GM21367 (cell line): ENCODE measurements around the gene ZNF778.

Experiments used
- ATAC-seq: cut with Tn5 transposase; IDR thresholded peaks from one replicate; pipeline ENCODE4 v1.9.1; 2021; ENCODE audit not compliant: unreplicated experiment

Gene ZNF778

DNA sequence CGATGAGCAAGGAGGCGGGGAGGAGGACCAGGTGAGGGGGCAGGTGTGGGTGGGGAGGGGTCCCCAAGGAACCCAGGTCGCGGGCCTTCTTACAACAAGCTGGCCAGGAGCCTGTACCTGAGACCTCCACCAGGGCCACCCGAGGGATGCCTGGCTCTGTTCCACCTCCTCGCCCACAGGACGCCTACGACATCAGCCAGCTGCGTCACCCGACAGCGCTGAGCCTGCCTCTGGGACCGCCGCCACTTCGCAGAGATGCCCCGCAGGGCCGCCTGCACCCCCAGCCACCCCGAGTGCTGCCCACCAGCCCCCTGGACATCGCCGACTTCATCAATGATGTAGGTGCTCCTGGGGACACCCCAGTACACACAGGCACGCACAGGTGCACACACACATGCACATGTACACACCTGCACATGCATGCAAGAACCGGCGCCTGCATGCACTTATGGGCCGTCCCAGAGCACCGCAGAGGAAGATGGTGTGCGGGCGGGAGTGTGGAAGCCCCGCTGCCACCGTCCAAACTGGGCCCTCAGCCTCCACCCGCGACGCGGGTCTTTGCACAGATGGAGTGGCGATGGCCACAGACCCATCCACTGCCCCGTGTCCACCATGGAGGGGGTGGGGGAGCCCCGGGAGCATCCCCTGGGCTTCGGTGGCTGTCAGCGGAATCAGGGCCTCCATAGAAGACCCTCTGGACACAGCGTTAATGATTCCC, 23.8 kb upstream of the ZNF778 start:
- ATAC-seq: no peak

DNA sequence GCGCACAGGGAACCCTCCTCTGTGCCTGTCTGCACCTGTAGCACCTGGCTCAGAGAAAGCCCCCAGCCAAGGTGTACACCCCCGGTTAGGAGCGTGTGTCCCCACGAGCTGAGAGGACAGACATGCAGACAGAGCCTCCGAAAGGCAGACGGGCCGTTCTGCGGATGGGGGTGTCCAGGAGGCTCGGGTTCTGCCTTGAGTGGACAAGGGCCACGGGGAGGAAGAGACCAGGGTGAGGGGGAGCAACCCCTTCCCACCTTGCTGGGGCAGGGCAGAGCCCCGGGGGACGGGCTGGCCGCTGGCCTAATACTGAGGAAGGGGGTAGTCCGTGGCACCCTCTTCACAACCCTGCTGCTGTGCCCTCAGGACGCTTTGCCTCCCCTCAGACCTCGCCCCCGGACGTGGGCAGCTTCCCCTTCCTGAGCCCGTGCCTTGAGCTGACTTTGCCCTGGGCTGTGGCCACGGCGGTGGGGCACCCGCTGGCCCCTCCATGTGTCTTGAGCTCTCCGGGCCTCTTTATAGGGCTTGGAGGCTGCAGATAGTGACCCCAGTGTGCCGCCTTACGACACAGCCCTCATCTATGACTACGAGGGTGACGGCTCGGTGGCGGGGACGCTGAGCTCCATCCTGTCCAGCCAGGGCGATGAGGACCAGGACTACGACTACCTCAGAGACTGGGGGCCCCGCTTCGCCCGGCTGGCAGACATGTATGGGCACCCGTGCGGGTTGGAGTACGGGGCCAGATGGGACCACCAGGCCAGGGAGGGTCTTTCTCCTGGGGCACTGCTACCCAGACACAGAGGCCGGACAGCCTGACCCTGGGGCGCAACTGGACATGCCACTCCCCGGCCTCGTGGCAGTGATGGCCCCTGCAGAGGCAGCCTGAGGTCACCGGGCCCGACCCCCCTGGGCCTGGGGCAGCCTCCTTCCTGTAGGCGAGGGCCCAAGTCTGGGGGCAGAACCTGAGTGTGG, 22.9 kb upstream of the ZNF778 start:
- no peak for ATAC-seq

DNA sequence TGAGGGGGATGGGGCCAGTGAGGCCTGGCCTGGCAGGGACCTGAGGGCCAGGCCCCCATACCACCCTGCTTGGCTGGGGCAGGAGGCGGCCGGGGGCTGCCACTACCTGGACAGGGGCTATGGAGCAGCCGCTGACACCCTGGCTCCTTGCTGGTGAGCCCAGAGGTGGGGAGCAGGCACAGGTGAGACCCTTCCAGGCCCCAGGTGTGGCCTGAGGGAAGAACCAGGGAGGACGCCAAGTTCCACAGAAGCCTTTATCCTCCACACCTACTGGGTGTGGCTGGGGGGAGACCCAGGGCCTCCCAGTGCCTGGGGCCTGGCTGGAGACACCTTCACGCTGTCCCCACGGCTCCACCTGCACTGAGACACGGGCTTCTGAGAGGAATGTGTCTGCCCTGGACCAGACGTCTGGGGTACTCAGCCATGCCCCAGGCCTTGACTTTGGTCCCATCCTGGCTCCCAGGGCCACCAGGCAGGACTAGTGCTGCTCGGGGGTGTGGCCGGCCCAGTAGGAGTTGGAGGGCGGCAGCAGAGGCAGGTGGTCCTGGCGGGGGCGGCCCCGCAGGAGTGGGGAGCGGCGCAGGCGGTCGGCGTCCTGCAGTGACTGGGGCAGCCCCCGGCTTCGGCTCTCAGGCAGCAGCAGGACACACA, 21.9 kb upstream of the ZNF778 start:
- no peak for ATAC-seq

DNA sequence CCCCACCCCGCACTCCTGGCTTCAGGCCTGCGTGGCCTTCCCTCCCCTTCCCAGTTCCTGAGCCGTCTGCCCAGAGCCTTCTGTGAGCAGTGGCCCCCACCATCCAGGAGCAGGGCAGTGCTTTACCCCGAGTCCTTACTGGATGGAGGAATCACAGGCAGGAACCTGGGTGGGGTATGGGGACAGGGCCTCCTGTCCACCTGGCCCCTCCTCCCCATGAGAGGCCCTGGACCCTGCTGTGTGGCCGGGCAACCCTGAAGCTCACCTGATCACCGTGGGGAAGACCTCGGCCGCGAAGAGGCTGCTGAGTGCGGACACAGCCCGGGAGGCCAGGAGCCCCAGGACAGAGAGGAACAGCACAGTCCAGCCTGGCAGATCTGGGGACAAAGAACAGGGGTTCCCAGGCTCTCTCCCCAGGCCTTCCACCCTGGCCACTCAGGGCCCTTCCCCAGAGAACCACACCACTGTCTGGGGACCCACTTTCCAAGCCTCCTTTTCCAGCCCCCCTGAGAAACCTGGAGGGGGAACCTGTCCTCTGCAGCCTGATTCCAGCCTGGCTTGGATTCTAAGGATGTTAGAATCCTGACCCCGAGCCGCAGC, 20.4 kb upstream of the ZNF778 start:
- ATAC-seq: no peak

DNA sequence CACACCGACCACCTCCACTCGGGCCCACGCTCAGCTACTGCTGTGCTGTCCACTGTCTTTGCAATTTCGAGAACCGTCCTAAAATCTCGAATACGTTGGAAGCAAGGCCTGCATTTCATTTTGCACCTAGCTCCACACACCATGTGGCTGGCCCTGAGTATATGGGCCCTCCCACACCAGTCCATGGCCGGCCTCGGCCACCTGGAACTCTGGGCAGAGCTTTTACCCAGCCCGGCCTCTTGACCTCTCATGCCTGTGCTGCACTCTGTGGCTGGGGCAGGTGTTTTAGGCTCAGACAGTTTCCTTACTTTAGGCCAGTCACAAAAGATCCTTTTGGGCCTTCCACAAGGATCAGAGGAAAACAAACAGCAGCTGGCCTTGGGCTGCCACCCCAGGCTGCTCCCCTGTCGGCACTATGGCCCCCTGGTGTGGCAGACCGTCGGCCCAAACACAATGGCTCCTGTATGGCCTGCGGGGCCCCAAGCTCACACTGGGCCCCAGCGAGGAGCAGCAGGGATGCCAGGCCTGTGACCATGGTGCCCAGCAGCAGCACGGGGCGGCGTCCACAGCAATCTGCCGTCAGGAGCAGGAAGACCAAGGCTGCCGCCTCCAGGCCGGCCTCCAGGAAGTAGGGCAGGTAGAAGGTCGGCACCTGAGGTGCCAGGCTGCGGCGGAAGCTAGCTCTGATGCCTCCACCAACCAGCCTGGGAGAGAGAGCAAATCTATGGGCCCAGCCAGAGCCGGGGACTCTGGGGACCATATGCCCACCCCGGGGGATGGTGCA, 19.7 kb upstream of the ZNF778 start:
- ATAC-seq: no peak

DNA sequence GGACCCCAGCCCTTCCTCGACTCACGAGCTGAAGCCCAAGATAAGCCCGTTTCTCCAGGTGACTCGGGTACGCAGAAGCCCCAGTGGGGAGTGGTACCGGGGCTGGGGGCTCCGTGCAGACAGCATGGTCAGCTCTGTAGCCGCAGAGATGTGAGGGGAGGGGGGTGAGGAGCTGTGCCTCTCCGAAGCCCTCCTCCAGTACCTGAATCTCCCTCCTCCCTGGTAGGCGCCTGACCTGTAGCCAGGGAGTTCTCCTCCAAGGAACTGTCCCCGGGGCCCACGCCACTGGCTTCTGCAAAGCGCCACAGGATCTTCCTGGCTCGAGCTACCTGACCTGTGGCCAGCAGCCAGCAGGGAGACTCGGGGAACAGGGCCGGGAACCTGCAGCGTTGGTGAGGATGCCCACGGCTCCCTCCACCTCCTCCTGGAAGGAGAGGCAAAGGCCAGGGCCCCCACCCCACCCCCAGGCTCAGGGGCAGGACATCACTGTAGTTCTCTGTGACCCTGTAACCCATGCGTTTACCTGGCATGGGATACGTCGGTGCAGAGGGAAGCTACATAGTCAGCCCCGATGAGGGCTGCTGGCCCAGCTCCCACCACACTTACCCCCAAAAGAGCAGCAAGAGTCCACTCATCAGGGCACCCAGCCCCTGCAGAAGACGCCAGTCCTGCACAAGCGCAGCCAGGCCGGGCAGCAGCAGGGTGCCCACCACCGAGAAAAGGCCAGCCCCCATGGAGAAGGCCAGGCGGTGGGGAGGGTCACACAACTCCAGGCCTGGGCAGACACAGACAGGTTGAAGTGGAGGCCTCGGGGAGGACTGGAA, 18.9 kb upstream of the ZNF778 start:
- no peak for ATAC-seq

DNA sequence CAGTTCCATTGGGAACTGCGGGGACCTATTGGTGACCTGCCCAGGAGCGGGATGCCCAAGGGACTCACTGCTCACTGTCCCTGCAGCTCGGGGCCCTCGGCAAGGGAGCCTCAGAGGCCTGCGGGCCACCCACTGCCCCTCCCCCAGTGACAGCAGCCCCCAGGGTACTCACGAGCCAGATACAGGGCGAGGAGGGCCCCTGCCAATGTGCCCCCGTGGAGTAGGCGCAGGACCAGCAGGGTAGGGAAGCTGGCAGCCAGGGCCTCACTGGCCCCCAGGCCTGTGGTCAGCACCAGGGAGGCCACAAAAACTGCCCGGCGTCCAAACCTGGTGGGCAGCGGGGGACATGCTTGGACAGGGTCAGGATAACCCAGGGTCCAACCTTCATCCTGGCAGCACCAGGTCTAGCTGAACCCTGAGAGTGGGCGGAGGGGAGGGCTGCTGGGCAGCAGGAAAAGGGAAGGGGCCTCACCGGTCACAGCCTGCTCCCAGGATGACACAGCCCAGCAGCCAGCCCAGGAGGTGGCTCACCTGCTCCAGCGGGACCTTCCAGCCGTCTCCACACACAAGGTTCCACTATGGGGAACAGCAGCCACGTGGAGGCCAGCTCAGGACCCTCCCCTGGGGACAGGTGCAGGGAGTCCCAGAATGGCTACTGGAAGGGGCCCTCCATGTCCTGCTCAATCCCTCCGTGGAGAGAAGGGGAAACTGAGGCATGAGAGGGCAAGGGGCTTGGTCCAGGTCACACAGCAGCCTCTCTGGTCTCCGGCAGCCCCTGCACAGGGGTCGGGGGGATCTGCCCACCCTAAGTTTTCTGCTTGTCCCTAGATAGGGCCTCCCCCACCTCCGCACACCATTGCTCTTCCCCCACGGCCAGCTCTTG, 18.0 kb upstream of the ZNF778 start:
- ATAC-seq: no peak

DNA sequence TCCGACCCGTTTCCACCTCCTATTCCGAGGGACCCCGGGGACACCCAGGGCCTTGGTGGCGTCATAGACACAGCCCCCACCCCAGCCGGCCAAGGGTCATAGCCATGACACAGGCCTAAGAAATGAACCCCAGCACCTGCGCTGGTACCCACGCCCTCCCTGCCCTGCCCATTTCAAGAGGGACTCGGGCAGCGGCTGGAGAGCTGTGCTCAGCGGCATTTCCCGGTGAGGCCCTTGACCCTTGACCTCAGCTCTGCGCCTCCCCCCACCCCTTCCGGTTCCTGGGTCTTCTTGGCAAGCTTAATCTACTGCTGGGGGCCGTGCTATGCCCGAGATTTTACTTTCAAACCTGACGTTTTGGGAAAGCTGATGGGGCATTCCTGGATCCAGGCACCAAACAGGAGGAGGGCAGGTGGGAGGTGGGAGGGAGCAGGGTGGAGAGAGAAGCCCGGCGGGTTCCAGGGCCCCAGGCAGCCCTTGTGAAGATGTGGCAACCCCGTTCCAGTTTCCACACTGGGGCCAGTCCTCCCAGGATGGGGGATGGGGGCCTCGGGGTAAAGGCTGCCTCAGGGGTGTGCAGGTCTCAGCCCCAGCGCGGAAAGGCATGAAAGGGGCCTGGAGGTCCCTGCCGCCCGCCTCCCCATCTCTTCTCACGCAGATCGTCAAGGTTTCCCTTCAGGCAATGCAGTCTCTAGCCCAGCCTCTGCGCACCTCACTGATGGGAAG, 17.2 kb upstream of the ZNF778 start, which contains the start of gene SLC22A31:
Gene SLC22A31 (minus strand): TSS at position 414 of the 726 bp plus-strand sequence. CDS start 36 bp downstream, at position 378.
- no peak for ATAC-seq

DNA sequence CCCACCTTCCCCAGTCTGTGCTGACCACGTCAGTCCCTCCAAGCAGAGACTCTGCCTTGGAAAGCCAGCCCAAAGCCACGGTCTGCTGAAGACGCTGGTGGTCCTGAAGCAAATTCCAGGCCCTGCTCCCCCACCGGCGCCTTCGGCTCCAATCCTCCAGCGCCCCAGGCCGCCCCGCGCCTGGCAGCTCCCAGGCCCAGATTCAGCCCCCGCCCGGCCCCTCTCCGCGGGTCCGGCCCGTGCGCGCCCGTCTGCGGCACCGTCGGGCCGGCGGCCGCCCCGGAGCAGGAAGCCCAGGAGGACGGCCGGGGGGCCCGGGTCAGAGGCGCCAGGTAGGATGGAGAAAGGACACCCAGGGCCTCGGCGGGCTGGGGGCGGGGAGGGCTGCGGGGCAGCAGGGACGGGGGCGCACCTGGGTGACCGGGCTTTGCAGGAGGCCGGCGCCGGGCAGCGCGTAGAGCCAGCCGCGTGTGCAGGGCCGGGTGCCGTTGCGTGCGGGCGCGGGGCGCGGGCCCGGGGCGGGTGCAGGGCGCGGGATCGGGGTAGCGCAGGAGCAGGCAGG, 16.6 kb upstream of the ZNF778 start:
- ATAC-seq: no peak

DNA sequence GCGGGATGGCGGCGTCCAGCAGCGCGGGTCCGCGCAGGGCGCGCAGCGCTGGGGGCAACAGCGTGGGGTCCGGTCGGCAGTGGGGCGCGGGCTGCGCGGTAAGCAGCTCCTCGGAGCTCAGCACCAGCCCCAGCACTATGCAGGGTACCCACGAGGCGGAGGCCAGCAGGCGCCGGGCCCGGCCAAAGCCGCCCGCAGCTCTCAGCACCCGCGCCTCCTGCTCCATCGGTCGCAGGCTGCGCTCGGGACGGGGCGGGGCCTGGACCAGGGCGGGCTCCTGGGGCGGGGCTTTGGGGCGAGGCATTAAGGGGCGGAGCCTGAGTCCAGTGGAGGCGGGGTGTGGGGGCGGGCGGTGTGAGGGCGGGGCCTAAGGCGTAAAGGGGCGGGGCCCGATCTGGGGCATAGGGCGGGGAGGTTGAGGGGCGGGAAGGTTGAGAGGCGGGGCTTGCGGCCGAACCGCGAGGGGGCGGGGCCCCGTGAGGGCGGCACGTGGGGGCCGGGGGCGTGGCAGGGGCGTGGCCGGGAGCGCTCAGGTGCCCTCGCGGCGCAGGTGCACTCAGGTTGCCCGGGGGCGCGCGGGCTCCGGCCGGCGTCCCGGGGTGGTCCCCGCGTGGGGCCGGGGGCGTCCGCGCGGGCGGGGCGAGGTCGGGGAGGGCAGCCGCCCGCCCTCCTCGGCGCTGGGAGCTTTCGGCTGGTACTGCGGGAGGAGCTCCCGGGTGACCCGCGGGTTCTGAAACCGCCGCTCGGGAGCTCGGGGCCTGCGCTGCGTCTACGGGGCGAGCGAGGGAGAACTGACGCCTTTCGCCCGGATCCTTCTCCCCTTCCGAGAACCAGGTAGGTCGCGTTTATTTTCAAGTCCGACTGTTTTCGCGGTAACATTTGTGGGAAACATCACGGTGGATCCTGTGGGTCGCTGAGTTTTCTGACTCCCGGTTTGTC, 15.8 kb upstream of the ZNF778 start:
- no peak for ATAC-seq

DNA sequence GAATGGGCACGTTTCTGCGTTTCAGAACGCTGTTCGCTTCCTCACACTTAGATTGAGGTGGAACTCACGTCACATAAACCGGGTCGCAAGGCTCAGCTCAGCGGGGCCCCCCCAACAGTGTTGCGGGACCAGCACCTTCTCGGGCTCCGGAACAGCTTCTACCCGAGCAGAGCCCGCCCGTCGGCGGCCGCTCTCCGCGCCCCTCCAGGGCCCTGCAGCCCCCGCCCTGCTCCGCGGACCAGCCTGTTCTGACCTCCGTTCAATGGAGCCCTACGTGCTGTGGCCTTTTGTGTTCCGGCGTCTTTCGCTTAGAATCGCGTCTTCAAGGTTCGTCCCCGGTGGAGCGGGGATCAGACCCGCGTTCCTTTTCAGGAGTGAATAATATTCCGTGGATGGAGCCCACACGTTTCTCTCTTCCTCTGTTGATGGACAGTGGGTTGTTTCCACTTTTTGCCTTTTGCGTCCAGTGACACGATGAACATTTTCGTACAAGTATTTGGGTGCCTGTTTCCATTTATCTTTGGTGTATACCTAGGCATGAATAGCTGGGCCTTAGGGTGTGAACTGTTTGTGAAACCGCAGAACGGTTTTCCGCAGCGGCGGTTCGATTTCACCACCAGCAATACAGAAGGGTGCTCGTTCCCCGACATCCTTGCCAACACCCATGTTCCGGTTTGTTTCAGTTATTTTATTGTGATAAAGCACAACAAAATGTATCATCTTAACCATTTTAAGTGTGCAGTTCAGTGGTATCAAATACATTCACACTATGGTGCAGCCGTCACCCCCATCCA, 14.9 kb upstream of the ZNF778 start:
- no peak for ATAC-seq

DNA sequence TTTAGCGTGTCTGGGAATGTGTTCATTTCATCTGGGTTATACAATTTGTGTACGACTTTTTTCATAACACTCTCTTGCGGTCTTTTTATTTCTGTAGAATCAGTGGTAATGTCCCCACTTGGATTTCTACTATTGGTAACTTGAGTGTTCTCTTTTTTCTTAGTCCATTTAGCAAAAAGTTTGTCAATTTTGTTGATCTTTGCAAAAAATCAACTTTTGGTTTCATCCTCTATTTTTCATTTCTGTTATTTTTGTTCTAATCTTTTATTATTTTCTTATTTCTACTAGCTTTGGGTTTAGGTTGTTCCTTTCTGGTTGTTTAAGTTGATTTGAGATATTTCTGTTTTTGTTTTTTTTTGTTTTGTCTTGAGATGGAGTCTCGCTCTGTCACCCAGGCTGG, 9.5 kb upstream of the ZNF778 start:
- ATAC-seq: no peak

DNA sequence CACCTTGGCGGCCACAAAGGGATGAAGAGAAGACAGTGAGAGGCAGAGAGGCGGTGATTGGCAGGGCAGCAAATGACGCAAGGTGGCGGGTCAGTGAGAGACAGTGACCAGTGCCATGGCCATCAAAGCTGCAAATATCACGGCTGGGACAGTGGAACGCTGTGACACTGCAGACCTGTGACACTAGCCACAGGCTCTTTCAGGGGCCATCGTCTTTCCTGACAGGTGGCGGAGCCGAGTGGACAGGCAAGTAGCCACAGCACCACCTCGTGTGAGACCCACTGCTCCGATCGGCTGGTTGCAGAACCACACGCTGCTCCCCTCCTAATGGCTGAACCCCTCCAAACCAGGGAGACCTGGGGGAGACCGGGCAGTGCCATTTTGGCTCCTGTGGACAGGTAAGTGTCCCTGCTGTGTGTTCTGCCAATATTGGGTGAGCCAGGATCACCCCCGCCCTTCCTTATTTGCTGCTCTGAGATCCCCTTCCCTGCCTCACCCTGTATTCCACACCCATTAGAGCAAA, 7.9 kb upstream of the ZNF778 start:
- no peak for ATAC-seq

DNA sequence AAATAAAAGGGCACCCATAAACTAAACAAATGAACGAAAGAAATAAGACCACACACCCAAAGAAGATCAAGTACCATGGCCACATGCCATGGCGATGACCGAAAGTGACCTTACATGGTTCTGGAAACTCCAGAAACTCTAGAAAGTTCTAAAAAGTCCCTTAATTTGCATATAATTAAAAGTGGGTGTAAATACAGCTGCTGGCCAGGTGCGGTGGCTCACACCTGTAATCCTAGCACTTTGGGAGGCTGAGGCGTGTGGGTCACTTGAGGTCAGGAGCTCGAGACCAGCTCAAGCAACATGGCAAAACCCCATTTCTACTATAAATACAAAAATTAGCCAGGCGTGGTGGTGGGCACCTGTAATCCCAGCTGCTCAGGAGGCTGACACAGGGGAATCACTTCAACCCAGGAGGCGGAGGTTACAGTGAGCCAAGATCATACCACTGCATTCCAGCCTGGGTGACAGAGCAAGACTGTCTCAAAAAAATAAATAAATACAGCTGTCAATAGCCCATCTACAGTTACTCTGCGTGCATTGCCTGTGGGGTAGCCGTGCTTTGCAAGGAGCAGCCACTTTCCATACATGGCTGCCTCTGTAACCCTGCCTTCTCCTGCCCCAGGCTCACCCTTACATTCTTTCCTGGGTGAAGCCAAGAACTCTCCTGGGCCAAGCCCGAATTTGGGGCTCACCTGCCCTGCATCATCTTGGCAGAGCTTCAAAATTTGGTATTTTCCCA, 7.2 kb upstream of the ZNF778 start:
- no peak for ATAC-seq
